ENCODE results near the gene ECM2. TPM values are rescaled to one million over a fixed set of nuclear protein-coding genes. Genes with fewer than 3 reads are reported as not detected.

Gene ECM2
- total and polyA plus RNA-seq, 8 donors, result 3.8 to 51.2 (median 41.3) TPM

DNA sequence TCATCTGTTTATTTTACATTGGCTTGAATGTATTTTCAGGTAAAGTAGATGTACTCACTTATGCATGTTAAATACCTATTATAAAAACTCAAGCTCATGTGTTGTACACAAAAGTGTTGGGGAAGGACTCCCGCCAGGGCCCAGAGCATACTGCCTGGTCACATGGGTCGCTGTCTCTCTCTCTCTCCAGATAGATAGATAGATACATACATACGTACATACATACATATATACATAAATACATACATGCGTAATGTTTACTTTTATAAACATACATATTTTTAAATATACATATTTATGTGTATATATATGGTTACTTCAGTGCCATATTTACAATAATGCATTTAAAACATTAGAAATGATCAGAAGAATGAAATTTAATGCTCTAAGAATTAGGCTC is 78.2 kb downstream of the ECM2 start:
- H3K36me3 ChIP-seq, result no peaks in the 10 kb centered on the region
- no peaks in the 10 kb centered on the region for H3K9me3 ChIP-seq
- DNase-seq (no peak), ATAC-seq (no peak)
- H3K4me1 ChIP-seq, result no peaks in the 10 kb centered on the region
- no peaks in the 10 kb centered on the region for H3K27me3 ChIP-seq
- TF ChIP-seq, protein P1, sequence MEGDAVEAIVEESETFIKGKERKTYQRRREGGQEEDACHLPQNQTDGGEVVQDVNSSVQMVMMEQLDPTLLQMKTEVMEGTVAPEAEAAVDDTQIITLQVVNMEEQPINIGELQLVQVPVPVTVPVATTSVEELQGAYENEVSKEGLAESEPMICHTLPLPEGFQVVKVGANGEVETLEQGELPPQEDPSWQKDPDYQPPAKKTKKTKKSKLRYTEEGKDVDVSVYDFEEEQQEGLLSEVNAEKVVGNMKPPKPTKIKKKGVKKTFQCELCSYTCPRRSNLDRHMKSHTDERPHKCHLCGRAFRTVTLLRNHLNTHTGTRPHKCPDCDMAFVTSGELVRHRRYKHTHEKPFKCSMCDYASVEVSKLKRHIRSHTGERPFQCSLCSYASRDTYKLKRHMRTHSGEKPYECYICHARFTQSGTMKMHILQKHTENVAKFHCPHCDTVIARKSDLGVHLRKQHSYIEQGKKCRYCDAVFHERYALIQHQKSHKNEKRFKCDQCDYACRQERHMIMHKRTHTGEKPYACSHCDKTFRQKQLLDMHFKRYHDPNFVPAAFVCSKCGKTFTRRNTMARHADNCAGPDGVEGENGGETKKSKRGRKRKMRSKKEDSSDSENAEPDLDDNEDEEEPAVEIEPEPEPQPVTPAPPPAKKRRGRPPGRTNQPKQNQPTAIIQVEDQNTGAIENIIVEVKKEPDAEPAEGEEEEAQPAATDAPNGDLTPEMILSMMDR (IDR thresholded peaks at IDR 0.05), result no peak
- no peak overlapping the region for H3K4me3 ChIP-seq
- intact Hi-C loops (cut with DNase I), result no loop called here
- H3K27ac ChIP-seq, result no peak overlapping the region

DNA sequence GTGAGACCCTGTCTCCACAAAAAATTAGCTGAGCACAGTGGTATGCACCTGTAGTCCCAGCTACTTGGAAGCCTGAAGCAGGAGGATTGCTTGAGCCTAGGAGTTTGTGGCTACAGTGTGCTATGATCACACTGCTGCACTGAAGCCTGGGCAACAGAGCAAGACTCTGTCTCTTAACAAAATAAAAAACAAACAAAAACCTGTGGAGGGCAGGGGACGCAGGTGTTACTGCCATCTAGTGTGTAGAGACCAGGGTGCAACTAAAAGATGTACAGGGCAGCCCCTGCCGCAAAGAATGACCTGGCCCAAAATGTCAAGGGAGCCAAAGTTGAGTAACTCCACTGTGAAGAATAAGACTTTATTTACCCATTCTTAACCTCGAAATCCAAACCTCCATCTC is 80.6 kb downstream of the ECM2 start:
- no peak overlapping the region for H3K27ac ChIP-seq
- no peak for DNase-seq
- no peaks in the 10 kb centered on the region for H3K4me1 ChIP-seq
- H3K36me3 ChIP-seq, result no peaks in the 10 kb centered on the region
- no peak overlapping the region for H3K4me3 ChIP-seq
- H3K9me3 ChIP-seq, result peaks cover 0 to 2% of the 10 kb centered on the region in 2 donors
- intact Hi-C loops (cut with DNase I), result no loop called here
- ATAC-seq, result no peak
- H3K27me3 ChIP-seq, result no peaks in the 10 kb centered on the region
- TF ChIP-seq, protein P1 (IDR thresholded peaks at IDR 0.05), result no peak

DNA sequence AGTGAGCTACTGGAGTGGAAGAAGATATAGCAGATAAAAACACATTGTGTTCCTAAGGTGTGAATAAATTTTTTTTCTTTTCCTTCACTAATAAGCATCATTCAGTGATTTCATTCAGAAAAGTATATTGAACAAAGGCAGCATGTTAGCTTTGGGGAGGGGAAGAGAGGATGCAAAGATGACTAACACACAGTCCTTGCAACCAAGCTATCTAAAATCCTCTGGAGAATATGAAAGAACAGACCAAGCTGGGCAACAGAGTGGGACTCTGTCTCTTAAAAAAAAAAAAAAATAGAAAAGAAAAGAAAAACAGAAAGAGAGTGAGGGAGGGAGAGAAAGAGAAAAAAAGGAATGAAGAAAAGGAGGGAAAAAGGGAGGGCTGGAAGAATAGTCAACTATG is 89.3 kb downstream of the ECM2 start:
- Histone ChIP-seq H3K9me3 (peaks cover 0 to 5% of the 10 kb centered on the region in 2 donors), H3K27ac (no peak overlapping the region), H3K4me3 (no peak overlapping the region), H3K27me3 (no peaks in the 10 kb centered on the region), H3K4me1 (no peaks in the 10 kb centered on the region), H3K36me3 (no peaks in the 10 kb centered on the region)
- TF ChIP-seq, protein P1 (IDR thresholded peaks at IDR 0.05), result no peak
- DNase-seq, result no peak
- ATAC-seq, result no peak
- intact Hi-C loops (cut with DNase I), result no loop called here

Small RNA genes within 50 kb of the gene (microRNA-seq; reads per million reads assigned to microRNA genes)
- gene MIR4670, result 0 to 0.17 reads per million in 2 donors

Other genes starting within 250 kb of the ECM2 start
- 100 to 1,000 TPM in 1 of 2 donors, 10 to 100 TPM in 1; 84.1 to 157 TPM for gene IARS1, start 242.3 kb downstream of the ECM2 start, total RNA-seq
- 10 to 100 TPM; 81.6 to 95.0 (median 88.9) TPM for gene IARS1, start 242.3 kb downstream of the ECM2 start, polyA plus RNA-seq (ENCODE audit: insufficient read length in 6 of 6)
- gene NOL8, start 210.6 kb downstream of the ECM2 start, total RNA-seq, result 10 to 100 TPM; 23.7 to 35.1 TPM
- 10 to 100 TPM; 47.6 to 69.3 (median 53.6) TPM for gene NOL8, start 210.6 kb downstream of the ECM2 start, polyA plus RNA-seq (ENCODE audit: insufficient read length in 6 of 6)
- gene CENPP, start 210.0 kb downstream of the ECM2 start, total RNA-seq, result 1 to 10 TPM; 5.0 to 8.4 TPM
- gene CENPP, start 210.0 kb downstream of the ECM2 start, polyA plus RNA-seq (ENCODE audit: insufficient read length in 6 of 6), result 1 to 10 TPM; 3.2 to 9.0 (median 5.7) TPM
- 10 to 100 TPM; 11.8 to 41.2 TPM for gene OGN, start 131.4 kb downstream of the ECM2 start, total RNA-seq
- gene OGN, start 131.4 kb downstream of the ECM2 start, polyA plus RNA-seq (ENCODE audit: insufficient read length in 6 of 6), result 100 to 1,000 TPM in 5 of 6 donors, 10 to 100 TPM in 1; 88.9 to 153 (median 142) TPM
- gene OMD, start 111.5 kb downstream of the ECM2 start, total RNA-seq, result 1 to 10 TPM; 2.4 to 8.5 TPM
- 1 to 10 TPM in 3 of 6 donors, under 1 TPM in 3; 0.47 to 1.3 (median 0.90) TPM for gene OMD, start 111.5 kb downstream of the ECM2 start, polyA plus RNA-seq (ENCODE audit: insufficient read length in 6 of 6)
- 10 to 100 TPM in 1 of 2 donors, 1 to 10 TPM in 1; 2.1 to 27.5 TPM for gene ASPN, start 53.5 kb downstream of the ECM2 start, total RNA-seq
- gene ASPN, start 53.5 kb downstream of the ECM2 start, polyA plus RNA-seq (ENCODE audit: insufficient read length in 6 of 6), result 1 to 10 TPM; 2.6 to 7.3 (median 5.2) TPM
- gene IPPK, start 134.1 kb upstream of the ECM2 start, total RNA-seq, result 1 to 10 TPM; 6.5 to 8.0 TPM
- gene IPPK, start 134.1 kb upstream of the ECM2 start, polyA plus RNA-seq (ENCODE audit: insufficient read length in 6 of 6), result 10 to 100 TPM in 3 of 6 donors, 1 to 10 TPM in 3; 7.6 to 10.8 (median 9.5) TPM
- 10 to 100 TPM; 33.7 to 34.5 TPM for gene BICD2, start 228.8 kb upstream of the ECM2 start, total RNA-seq
- 10 to 100 TPM; 23.7 to 32.1 (median 26.6) TPM for gene BICD2, start 228.8 kb upstream of the ECM2 start, polyA plus RNA-seq (ENCODE audit: insufficient read length in 6 of 6)

Data from left lung (tissue), 10 donors.